ENCODE data around the gene LEFTY2. TPM values are rescaled to one million over a fixed set of nuclear protein-coding genes. Genes with fewer than 3 reads are reported as not detected.
A peak's percentile ranks its signal among the peaks of the same experiment; 100 is the strongest.

The LEFTY2 gene
- total RNA-seq, 1 donor from 2014 or later: not detected

- H3K36me3 ChIP-seq (ENCODE audit: control insufficient read depth, insufficient read depth, low read length): no peaks in the 10 kb centered on the region
- H3K4me3 ChIP-seq (ENCODE audit: low read depth, low read length): no peak overlapping the region
- no peak for DNase-seq (ENCODE audit: low read depth)
- no peaks in the 10 kb centered on the region for H3K27me3 ChIP-seq (ENCODE audit: control insufficient read depth, insufficient read depth, low read length)
- TF ChIP-seq CTCF (IDR thresholded peaks at IDR 0.05; ENCODE audit: insufficient read depth, low read length, poor library complexity, severe bottlenecking): no peak
Measured at GRCh38 chr1:225965231-225965630, 24.2 kb upstream of the LEFTY2 start.

GRCh38 chr1:225963735-225964530 is 22.9 kb upstream of the LEFTY2 start:
- TF ChIP-seq CTCF (IDR thresholded peaks at IDR 0.05; ENCODE audit: insufficient read depth, low read length, poor library complexity, severe bottlenecking): no peak
- Histone ChIP-seq H3K27me3 (ENCODE audit: control insufficient read depth, insufficient read depth, low read length) (no peaks in the 10 kb centered on the region), H3K4me3 (ENCODE audit: low read depth, low read length) (no peak overlapping the region), H3K36me3 (ENCODE audit: control insufficient read depth, insufficient read depth, low read length) (no peaks in the 10 kb centered on the region)
- no peak for DNase-seq (ENCODE audit: low read depth)

GRCh38 chr1:225962440-225962975 is 21.5 kb upstream of the LEFTY2 start:
- Histone ChIP-seq H3K4me3 (ENCODE audit: low read depth, low read length) (no peak overlapping the region), H3K36me3 (ENCODE audit: control insufficient read depth, insufficient read depth, low read length) (no peaks in the 10 kb centered on the region), H3K27me3 (ENCODE audit: control insufficient read depth, insufficient read depth, low read length) (no peaks in the 10 kb centered on the region)
- peak; percentile 66 for TF ChIP-seq CTCF (IDR thresholded peaks at IDR 0.05; ENCODE audit: insufficient read depth, low read length, poor library complexity, severe bottlenecking)
- no peak for DNase-seq (ENCODE audit: low read depth)

- DNase-seq (ENCODE audit: low read depth): no peak
- no peak for TF ChIP-seq CTCF (IDR thresholded peaks at IDR 0.05; ENCODE audit: insufficient read depth, low read length, poor library complexity, severe bottlenecking)
- Histone ChIP-seq H3K36me3 (ENCODE audit: control insufficient read depth, insufficient read depth, low read length) (no peaks in the 10 kb centered on the region), H3K4me3 (ENCODE audit: low read depth, low read length) (no peak overlapping the region), H3K27me3 (ENCODE audit: control insufficient read depth, insufficient read depth, low read length) (no peaks in the 10 kb centered on the region)
Measured at GRCh38 chr1:225961659-225962439, 20.8 kb upstream of the LEFTY2 start.

- DNase-seq (ENCODE audit: low read depth): no peak
- Histone ChIP-seq H3K4me3 (ENCODE audit: low read depth, low read length) (no peak overlapping the region), H3K27me3 (ENCODE audit: control insufficient read depth, insufficient read depth, low read length) (no peaks in the 10 kb centered on the region), H3K36me3 (ENCODE audit: control insufficient read depth, insufficient read depth, low read length) (no peaks in the 10 kb centered on the region)
- no peak for TF ChIP-seq CTCF (IDR thresholded peaks at IDR 0.05; ENCODE audit: insufficient read depth, low read length, poor library complexity, severe bottlenecking)
Measured at GRCh38 chr1:225958041-225958440, 17.0 kb upstream of the LEFTY2 start.
